ENCODE data around the gene CNNM2.
"Not testable (repeated sequence)": the region's sequence is repeated elsewhere in the genome, so short reads cannot be mapped to it uniquely, and the experiment has no call there.

Gene CNNM2

GRCh38 chr10:102945449-102945848 is 27.4 kb downstream of the CNNM2 start:
- FAIRE-seq (no peak), DNase-seq (ENCODE audit: insufficient read length, low spot score) (no peak)
- no peak for TF ChIP-seq POLR2A (IDR thresholded peaks at IDR 0.05; ENCODE audit: low read depth, low read length)

- TF ChIP-seq POLR2A (IDR thresholded peaks at IDR 0.05; ENCODE audit: low read depth, low read length), result no peak
- FAIRE-seq, result no peak
- DNase-seq (ENCODE audit: insufficient read length, low spot score), result no peak
Observed at GRCh38 chr10:102945962-102946361, 27.9 kb downstream of the CNNM2 start.

GRCh38 chr10:102946992-102947391 is 28.9 kb downstream of the CNNM2 start:
- TF ChIP-seq POLR2A (IDR thresholded peaks at IDR 0.05; ENCODE audit: low read depth, low read length), result no peak
- DNase-seq (ENCODE audit: insufficient read length, low spot score) (no peak), FAIRE-seq (no peak)

GRCh38 chr10:102948176-102948575 is 30.1 kb downstream of the CNNM2 start:
- FAIRE-seq (no peak), DNase-seq (ENCODE audit: insufficient read length, low spot score) (no peak)
- no peak for TF ChIP-seq POLR2A (IDR thresholded peaks at IDR 0.05; ENCODE audit: low read depth, low read length)

- FAIRE-seq (no peak), DNase-seq (ENCODE audit: insufficient read length, low spot score) (no peak)
- TF ChIP-seq POLR2A (IDR thresholded peaks at IDR 0.05; ENCODE audit: low read depth, low read length), result no peak
Observed at GRCh38 chr10:102948786-102949185, 30.7 kb downstream of the CNNM2 start.

GRCh38 chr10:102949916-102950315 is 31.8 kb downstream of the CNNM2 start:
- FAIRE-seq (no peak), DNase-seq (ENCODE audit: insufficient read length, low spot score) (no peak)
- no peak for TF ChIP-seq POLR2A (IDR thresholded peaks at IDR 0.05; ENCODE audit: low read depth, low read length)

GRCh38 chr10:102951316-102951715 is 33.2 kb downstream of the CNNM2 start:
- FAIRE-seq (no peak), DNase-seq (ENCODE audit: insufficient read length, low spot score) (no peak)
- no peak for TF ChIP-seq POLR2A (IDR thresholded peaks at IDR 0.05; ENCODE audit: low read depth, low read length)

GRCh38 chr10:102959360-102959759 is 41.3 kb downstream of the CNNM2 start:
- TF ChIP-seq POLR2A (IDR thresholded peaks at IDR 0.05; ENCODE audit: low read depth, low read length), result no peak
- DNase-seq (ENCODE audit: insufficient read length, low spot score) (no peak), FAIRE-seq (no peak)

- DNase-seq (ENCODE audit: insufficient read length, low spot score) (no peak), FAIRE-seq (no peak)
- TF ChIP-seq POLR2A (IDR thresholded peaks at IDR 0.05; ENCODE audit: low read depth, low read length), result no peak
Observed at GRCh38 chr10:102960157-102960556, 42.1 kb downstream of the CNNM2 start.

- FAIRE-seq, result no peak
- TF ChIP-seq POLR2A (IDR thresholded peaks at IDR 0.05; ENCODE audit: low read depth, low read length), result no peak
- no peak for DNase-seq (ENCODE audit: insufficient read length, low spot score)
Observed at GRCh38 chr10:102962267-102962666, 44.2 kb downstream of the CNNM2 start.

GRCh38 chr10:102962951-102963755 is 45.1 kb downstream of the CNNM2 start:
- DNase-seq (ENCODE audit: insufficient read length, low spot score), result no peak
- no peak for FAIRE-seq
- no peak for TF ChIP-seq POLR2A (IDR thresholded peaks at IDR 0.05; ENCODE audit: low read depth, low read length)

GRCh38 chr10:102963756-102964025 is 45.6 kb downstream of the CNNM2 start:
- no peak for TF ChIP-seq POLR2A (IDR thresholded peaks at IDR 0.05; ENCODE audit: low read depth, low read length)
- no peak for FAIRE-seq
- DNase-seq (ENCODE audit: insufficient read length, low spot score), result no peak

GRCh38 chr10:102964064-102964463 is 46.0 kb downstream of the CNNM2 start:
- not testable (repeated sequence) for FAIRE-seq

GRCh38 chr10:102964713-102965112 is 46.6 kb downstream of the CNNM2 start:
- TF ChIP-seq POLR2A (IDR thresholded peaks at IDR 0.05; ENCODE audit: low read depth, low read length), result no peak
- FAIRE-seq, result no peak
- DNase-seq (ENCODE audit: insufficient read length, low spot score), result no peak

More at GRCh38 chr10:102964064-102964463, 46.0 kb downstream of the CNNM2 start:
- not testable (repeated sequence) for DNase-seq (ENCODE audit: insufficient read length, low spot score)

- TF ChIP-seq POLR2A (IDR thresholded peaks at IDR 0.05; ENCODE audit: low read depth, low read length), result no peak
- no peak for FAIRE-seq
- no peak for DNase-seq (ENCODE audit: insufficient read length, low spot score)
Observed at GRCh38 chr10:102965311-102965851, 47.3 kb downstream of the CNNM2 start.
